Thyroid gland (tissue), 4 donors: ENCODE data around the gene ITPRID2.

Source experiments
- CTCF ChIP-seq, 6 experiments: fragments of 200-600 bp in 3 of 6; fragments of 450-650 bp in 3 of 6; sonication (generic) in 3 of 6; IDR thresholded peaks; one replicate each; pipeline ENCODE4 v1.5.1; 2016 to 2019; ENCODE audit warnings: antibody characterized with exemption in 6 of 6, mild to moderate bottlenecking in 2 of 6, inconsistent platforms in 1 of 6, moderate library complexity in 1 of 6
- POLR2A ChIP-seq, 2 donors: fragments of 450-650 bp; IDR thresholded peaks; one replicate each; pipeline ENCODE4 v1.6.1; 2017; ENCODE audit warnings: antibody characterized with exemption in 2 of 2, mild to moderate bottlenecking in 2 of 2, moderate library complexity in 1 of 2

- TF ChIP-seq CTCF (IDR thresholded peaks at IDR 0.05), result no peak
- no peak for TF ChIP-seq POLR2A (IDR thresholded peaks at IDR 0.05)
Observed at GRCh38 chr2:181943411-181944124, 52.0 kb downstream of the ITPRID2 start.
